SW480 (cell line): Measurements from ENCODE around the gene MCM7.

Experiments used
- DNase-seq: peaks from one replicate; pipeline ENCODE4 v3.0.0-alpha.2; 2016; ENCODE audit warnings: low spot score

MCM7 gene

GRCh38 chr7:100071018-100071723 lies 30.0 kb downstream of the MCM7 start:
- no peak for DNase-seq

- no peak for DNase-seq
Measured at GRCh38 chr7:100069991-100070390, 31.2 kb downstream of the MCM7 start.

- no peak for DNase-seq
Measured at GRCh38 chr7:100066953-100067352, 34.2 kb downstream of the MCM7 start.

GRCh38 chr7:100065452-100066186 lies 35.6 kb downstream of the MCM7 start:
- DNase-seq = peak; percentile 28

GRCh38 chr7:100064162-100064561 lies 37.0 kb downstream of the MCM7 start:
- DNase-seq = no peak

- no peak for DNase-seq
Measured at GRCh38 chr7:100063376-100063775, 37.8 kb downstream of the MCM7 start.

GRCh38 chr7:100061518-100062193 lies 39.5 kb downstream of the MCM7 start:
- DNase-seq = no peak

- no peak for DNase-seq
Measured at GRCh38 chr7:100059251-100059739, 41.9 kb downstream of the MCM7 start.

GRCh38 chr7:100057006-100057405 lies 44.2 kb downstream of the MCM7 start:
- DNase-seq = no peak

- peak; percentile 88 for DNase-seq
Measured at GRCh38 chr7:100053215-100053614, 48.0 kb downstream of the MCM7 start.

GRCh38 chr7:100051611-100052010 lies 49.6 kb downstream of the MCM7 start:
- DNase-seq = no peak

GRCh38 chr7:100049441-100050291 lies 51.5 kb downstream of the MCM7 start, which contains the start of gene ZSCAN21:
TSS of gene ZSCAN21 (plus strand) at chr7:100049774. CDS start at chr7:100057007, 7,233 bp downstream.
- DNase-seq = peak; percentile 89

GRCh38 chr7:100048680-100049079 lies 52.5 kb downstream of the MCM7 start:
- peak; percentile 34 for DNase-seq

- DNase-seq = peak; percentile 59
Measured at GRCh38 chr7:100044718-100045117, 56.5 kb downstream of the MCM7 start.
